Measurements from ENCODE around the gene XPO5.

GRCh38 chr6:43515808-43516207, 60.0 kb downstream of the XPO5 start:
- no peak for TF ChIP-seq CTCF (IDR thresholded peaks at IDR 0.05)
- TF ChIP-seq POLR2AphosphoS5 (IDR thresholded peaks at IDR 0.05) = no peak
- no peak for TF ChIP-seq POLR2A (IDR thresholded peaks at IDR 0.05)

Data from sigmoid colon (tissue), 4 donors.